Measurements from ENCODE around the gene POU2AF3. TPM values are rescaled to one million over a fixed set of nuclear protein-coding genes. Genes with fewer than 3 reads are reported as not detected.

The POU2AF3 gene
- total and polyA plus RNA-seq, 8 donors: 1.1 to 15.7 (median 2.2) TPM

DNA sequence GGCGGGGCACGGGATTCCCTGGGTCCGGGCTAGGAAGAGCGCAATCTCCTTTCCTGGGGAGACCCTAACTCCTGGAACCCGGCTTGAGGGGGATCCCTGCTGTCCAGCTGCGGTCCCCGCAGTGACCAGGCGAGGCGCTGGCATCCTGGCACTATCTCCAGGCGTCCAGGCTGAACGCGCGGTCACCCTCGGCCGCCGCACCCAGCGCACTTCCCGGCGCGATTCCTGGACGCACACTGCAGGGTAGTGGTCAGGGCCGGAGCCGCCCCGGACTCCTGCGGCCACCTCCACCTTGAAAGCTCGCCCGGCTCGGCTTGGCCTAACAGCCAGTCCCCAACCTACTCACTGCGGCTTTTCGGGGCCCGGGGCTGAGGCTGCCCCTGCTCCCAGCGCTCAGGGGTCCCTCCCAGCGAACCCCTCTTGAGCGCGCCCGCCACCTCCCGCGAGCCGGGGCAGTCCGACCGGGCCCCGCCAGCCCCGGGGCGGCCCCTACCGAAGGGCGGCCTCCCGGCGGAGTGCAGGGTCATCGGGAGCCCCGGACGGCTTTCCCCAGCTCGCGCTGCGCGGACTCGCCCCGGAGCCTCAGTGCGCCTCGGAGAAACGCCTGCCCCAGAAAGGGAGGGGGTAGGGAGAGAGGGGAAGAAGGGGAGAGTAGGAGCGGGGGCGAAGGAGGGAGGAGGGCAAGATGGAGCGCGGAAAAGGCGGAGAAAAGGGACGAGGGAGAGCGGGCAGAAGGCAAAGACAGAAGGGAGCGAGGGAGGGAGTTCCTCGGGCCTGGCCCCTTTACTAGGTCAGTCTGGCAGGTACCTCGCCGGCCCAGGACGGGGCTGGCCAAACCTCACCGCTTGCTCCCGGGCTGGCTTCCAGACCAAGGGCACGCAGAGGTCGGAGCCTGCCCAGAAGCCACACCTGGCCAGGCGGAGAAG lies 1.0 kb downstream of the POU2AF3 start:
- H3K4me3 ChIP-seq: peak overlapping the region; percentile 43 to 77 (median 62)
- peak overlapping the region; percentile 84 to 94 (median 92) for H3K27ac ChIP-seq
- DNase-seq (peak; percentile 69 to 92 (median 80)), ATAC-seq (peak; percentile 79 to 88 (median 86)), FAIRE-seq (no peak)
- no peaks in the 10 kb centered on the region for H3K27me3 ChIP-seq
- intact Hi-C loops (cut with DNase I): loop anchor here in 2 of 3 donors (5.0 to 10.0 kb wide), 3 partner anchors 55 to 138 kb away; no protein-coding TSS in a partner anchor
- no peaks in the 10 kb centered on the region for H3K9me3 ChIP-seq
- H3K4me1 ChIP-seq: peaks cover 4 to 40% (median 33%) of the 10 kb centered on the region in 3 donors
- H3K36me3 ChIP-seq: no peaks in the 10 kb centered on the region
- WGBS, 2 donors: 1% methylated on average over 49 to 77 of the region's 77 CpGs
- TF ChIP-seq, protein P1, sequence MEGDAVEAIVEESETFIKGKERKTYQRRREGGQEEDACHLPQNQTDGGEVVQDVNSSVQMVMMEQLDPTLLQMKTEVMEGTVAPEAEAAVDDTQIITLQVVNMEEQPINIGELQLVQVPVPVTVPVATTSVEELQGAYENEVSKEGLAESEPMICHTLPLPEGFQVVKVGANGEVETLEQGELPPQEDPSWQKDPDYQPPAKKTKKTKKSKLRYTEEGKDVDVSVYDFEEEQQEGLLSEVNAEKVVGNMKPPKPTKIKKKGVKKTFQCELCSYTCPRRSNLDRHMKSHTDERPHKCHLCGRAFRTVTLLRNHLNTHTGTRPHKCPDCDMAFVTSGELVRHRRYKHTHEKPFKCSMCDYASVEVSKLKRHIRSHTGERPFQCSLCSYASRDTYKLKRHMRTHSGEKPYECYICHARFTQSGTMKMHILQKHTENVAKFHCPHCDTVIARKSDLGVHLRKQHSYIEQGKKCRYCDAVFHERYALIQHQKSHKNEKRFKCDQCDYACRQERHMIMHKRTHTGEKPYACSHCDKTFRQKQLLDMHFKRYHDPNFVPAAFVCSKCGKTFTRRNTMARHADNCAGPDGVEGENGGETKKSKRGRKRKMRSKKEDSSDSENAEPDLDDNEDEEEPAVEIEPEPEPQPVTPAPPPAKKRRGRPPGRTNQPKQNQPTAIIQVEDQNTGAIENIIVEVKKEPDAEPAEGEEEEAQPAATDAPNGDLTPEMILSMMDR (IDR thresholded peaks at IDR 0.05): peak; percentile 31 to 63 (median 55)

DNA sequence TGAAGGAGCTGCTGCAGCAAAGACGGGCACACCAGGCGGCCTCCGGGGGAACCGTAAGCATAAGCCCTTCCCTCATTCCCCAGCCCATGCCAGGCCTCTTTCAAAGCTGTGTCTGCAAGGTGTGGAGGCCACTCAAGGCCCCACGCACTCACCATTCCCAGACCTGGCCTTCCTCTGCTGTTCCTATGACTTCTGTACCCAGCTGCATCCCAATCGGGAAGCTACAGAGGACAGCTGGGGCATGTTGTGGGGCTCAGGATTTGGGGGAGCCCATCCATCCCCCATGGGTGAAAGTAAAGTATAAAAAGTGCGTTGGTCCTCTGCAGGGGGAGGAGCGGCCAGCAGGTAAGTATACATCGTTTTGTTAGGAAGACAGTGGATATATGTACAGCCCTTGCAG lies 2.2 kb downstream of the POU2AF3 start:
- DNase-seq (no peak), ATAC-seq (no peak), FAIRE-seq (no peak)
- no peaks in the 10 kb centered on the region for H3K9me3 ChIP-seq
- no peak overlapping the region for H3K4me3 ChIP-seq
- H3K27ac ChIP-seq: peak overlapping the region; percentile 41 to 93 (median 88)
- no peaks in the 10 kb centered on the region for H3K27me3 ChIP-seq
- H3K4me1 ChIP-seq: peaks cover 4 to 42% (median 33%) of the 10 kb centered on the region in 3 donors
- TF ChIP-seq, protein P1 (IDR thresholded peaks at IDR 0.05): no peak
- intact Hi-C loops (cut with DNase I): loop anchor here in 2 of 3 donors (5.0 to 10.0 kb wide), 2 partner anchors 54 to 122 kb away; no protein-coding TSS in a partner anchor
- no peaks in the 10 kb centered on the region for H3K36me3 ChIP-seq
- WGBS, 2 donors: 91 to 96% methylated on average over 9 of the region's 9 CpGs

DNA sequence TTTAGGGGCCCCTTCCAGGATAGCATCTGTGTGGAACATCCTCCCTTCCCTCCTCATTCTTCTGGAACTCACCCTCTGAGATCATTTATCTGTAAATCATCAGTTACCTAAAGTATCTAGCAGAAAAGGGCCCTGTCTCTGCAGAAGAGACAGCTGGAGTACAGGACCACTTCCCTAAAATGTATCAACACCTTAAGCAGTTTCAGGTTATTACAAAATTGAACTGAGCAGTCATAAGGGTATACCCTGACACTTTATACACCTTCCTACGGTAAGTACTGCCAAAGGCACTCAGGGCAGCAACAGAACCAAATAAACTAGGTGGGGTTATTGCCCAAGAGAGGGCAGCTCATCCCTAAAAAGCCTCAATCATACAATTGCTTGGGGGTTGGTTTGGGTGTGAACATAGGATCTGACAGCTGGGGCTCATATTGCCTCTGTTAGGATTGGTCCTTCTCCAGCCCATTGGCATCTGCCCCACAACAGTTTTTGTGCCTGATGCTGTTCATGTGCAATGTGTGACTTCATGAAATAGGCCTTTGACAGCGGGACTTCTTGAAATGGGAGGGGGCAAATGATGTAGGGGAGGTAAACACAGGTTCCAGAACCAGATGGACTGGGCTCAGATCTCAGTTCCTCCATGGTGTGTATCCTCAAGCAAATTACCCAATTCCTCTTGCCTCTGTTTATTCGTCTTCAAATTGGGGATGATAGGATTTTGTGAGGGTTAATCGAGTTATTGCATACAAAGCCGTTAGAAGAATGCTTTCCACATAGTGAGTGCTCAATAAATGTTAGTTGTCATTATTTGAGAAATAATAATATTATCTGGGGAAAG lies 2.9 kb downstream of the POU2AF3 start:
- FAIRE-seq (no peak), DNase-seq (no peak), ATAC-seq (no peak)
- H3K4me3 ChIP-seq: no peak overlapping the region
- H3K27me3 ChIP-seq: no peaks in the 10 kb centered on the region
- H3K9me3 ChIP-seq: no peaks in the 10 kb centered on the region
- H3K4me1 ChIP-seq: peaks cover 4 to 42% (median 33%) of the 10 kb centered on the region in 3 donors
- WGBS, 2 donors: 60 to 74% methylated on average over 5 of the region's 5 CpGs
- H3K36me3 ChIP-seq: no peaks in the 10 kb centered on the region
- TF ChIP-seq, protein P1 (IDR thresholded peaks at IDR 0.05): no peak
- intact Hi-C loops (cut with DNase I): loop anchor here in 2 of 3 donors (5.0 to 10.0 kb wide), 2 partner anchors 54 to 121 kb away; no protein-coding TSS in a partner anchor
- peak overlapping the region in 2 of 4 donors; percentile 41 to 76 for H3K27ac ChIP-seq

DNA sequence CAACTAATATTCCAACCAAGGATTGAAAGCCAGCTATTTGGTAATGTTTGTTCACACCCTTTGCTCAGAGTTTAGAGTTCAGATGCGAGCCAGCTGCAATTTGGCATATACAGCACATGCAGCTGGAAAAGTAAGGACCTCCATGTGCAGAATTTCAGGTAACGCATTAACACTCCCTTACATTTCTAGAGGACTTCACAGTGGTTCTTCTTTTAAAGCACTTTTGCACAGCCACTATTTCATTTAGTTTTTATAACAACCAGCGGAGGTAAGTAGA lies 3.4 kb downstream of the POU2AF3 start:
- 71 to 75% methylated on average over 3 of the region's 3 CpGs for WGBS, 2 donors
- Histone ChIP-seq H3K27me3 (no peaks in the 10 kb centered on the region), H3K9me3 (no peaks in the 10 kb centered on the region), H3K27ac (peak overlapping the region in 2 of 4 donors; percentile 76 to 85), H3K4me3 (no peak overlapping the region), H3K4me1 (peaks cover 4 to 42% (median 33%) of the 10 kb centered on the region in 3 donors), H3K36me3 (no peaks in the 10 kb centered on the region)
- DNase-seq (no peak), FAIRE-seq (no peak), ATAC-seq (no peak)
- intact Hi-C loops (cut with DNase I): loop anchor here in 2 of 3 donors (5.0 to 10.0 kb wide), 2 partner anchors 53 to 121 kb away; no protein-coding TSS in a partner anchor
- TF ChIP-seq, protein P1 (IDR thresholded peaks at IDR 0.05): no peak
